ENCODE data around the gene SGMS1. TPM values are rescaled to one million over a fixed set of nuclear protein-coding genes. Genes with fewer than 3 reads are reported as not detected.

Gene SGMS1
- total and polyA plus RNA-seq, 2 donors (not counting 3 experiments of a cell fraction or from before 2014, with no cell fraction given), result 9.7 to 23.7 TPM

DNA sequence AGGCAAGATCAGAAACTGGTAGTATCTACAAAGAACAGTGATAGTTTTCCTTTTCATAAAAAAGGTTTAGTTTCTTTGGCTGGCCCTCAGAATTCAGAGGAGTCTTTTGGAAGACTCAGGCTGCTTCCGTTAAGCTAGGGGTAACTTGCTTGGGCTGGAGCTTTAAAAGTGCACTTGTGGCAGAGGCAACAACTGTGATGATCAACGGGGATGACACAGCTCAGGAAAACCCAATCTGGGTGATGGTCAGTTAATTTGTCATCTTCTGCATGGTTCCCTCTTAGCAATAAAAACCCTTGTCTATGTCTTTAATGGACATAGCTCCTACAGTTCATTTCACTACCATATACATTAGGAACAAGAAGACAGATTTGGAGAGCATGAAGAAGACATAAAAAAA is 46.7 kb downstream of the SGMS1 start:
- Histone ChIP-seq H4K20me1 (replicated peaks; ENCODE audit: control insufficient read depth, extremely low read depth, insufficient read depth, low read length) (no peaks in the 10 kb centered on the region), H3K9me3 (replicated peaks; ENCODE audit: control insufficient read depth, insufficient read depth, low read length) (no peaks in the 10 kb centered on the region), H3K36me3 (ENCODE audit: control insufficient read depth in 2 of 2, extremely low read depth in 1 of 2, insufficient read depth in 2 of 2, low read length in 2 of 2) (no peaks in the 10 kb centered on the region), H3K4me2 (ENCODE audit: insufficient read depth, low read length) (no peak overlapping the region), H2AFZ (ENCODE audit: low read depth, low read length) (no peak overlapping the region), H3K9ac (replicated peaks; ENCODE audit: extremely low read depth, insufficient read depth, low read length) (no peak overlapping the region), H3K79me2 (ENCODE audit: control insufficient read depth, insufficient read depth, low read length) (no peaks in the 10 kb centered on the region), H3K27me3 (ENCODE audit: control insufficient read depth in 2 of 2, insufficient read depth in 2 of 2, low read length in 2 of 2) (no peaks in the 10 kb centered on the region), H3K9me1 (replicated peaks; ENCODE audit: control insufficient read depth, extremely low read depth, insufficient read depth, low read length) (no peaks in the 10 kb centered on the region), H3K4me1 (ENCODE audit: control insufficient read depth, extremely low read depth, insufficient read depth, low read length) (no peaks in the 10 kb centered on the region), H3K4me3 (replicated peaks in 1 of 3; ENCODE audit: insufficient read depth in 1 of 3, low read depth in 1 of 3, low read length in 3 of 3) (no peak overlapping the region), H3K27ac (ENCODE audit: insufficient read depth, low read depth, low read length) (no peak overlapping the region)
- BruUV-seq (replicated peaks), result no TSS peak
- ChIA-PET CTCF (interaction anchor here (0.9 to 2.6 kb wide), 4 partner anchors 13 to 209 kb away, joined by 3 to 11 read pairs (median 4); no protein-coding TSS in a partner anchor), POLR2A (no interaction called here)
- FAIRE-seq (no peak), DNase-seq (ENCODE audit: low read depth, low spot score) (no peak)
- TF ChIP-seq POLR2A (IDR thresholded peaks at IDR 0.05; ENCODE audit: low read depth, low read length) (no peak), GATA2 (IDR thresholded peaks at IDR 0.05; ENCODE audit: insufficient read depth, insufficient read length, low read depth, low read length) (no peak), JUN (IDR thresholded peaks at IDR 0.05; ENCODE audit: borderline replicate concordance, insufficient read depth, insufficient read length, low read depth) (no peak), MYC (IDR thresholded peaks at IDR 0.05; ENCODE audit: low read depth, low read length) (no peak), POLR2AphosphoS5 (IDR thresholded peaks at IDR 0.05; ENCODE audit: insufficient read depth, low read depth, low read length) (no peak)
- TF ChIP-seq, protein P1, sequence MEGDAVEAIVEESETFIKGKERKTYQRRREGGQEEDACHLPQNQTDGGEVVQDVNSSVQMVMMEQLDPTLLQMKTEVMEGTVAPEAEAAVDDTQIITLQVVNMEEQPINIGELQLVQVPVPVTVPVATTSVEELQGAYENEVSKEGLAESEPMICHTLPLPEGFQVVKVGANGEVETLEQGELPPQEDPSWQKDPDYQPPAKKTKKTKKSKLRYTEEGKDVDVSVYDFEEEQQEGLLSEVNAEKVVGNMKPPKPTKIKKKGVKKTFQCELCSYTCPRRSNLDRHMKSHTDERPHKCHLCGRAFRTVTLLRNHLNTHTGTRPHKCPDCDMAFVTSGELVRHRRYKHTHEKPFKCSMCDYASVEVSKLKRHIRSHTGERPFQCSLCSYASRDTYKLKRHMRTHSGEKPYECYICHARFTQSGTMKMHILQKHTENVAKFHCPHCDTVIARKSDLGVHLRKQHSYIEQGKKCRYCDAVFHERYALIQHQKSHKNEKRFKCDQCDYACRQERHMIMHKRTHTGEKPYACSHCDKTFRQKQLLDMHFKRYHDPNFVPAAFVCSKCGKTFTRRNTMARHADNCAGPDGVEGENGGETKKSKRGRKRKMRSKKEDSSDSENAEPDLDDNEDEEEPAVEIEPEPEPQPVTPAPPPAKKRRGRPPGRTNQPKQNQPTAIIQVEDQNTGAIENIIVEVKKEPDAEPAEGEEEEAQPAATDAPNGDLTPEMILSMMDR (IDR thresholded peaks at IDR 0.05; ENCODE audit: extremely low read depth in 1 of 2, insufficient read depth in 1 of 2, low read depth in 1 of 2, low read length in 2 of 2), result no peak
- dilution Hi-C loops (cut with MboI; ENCODE audit: extremely low pct_ligation_motif_present, low sequenced_read_pairs), result no loop called here
- intact Hi-C loops (cut with micrococcal nuclease), result no loop called here

Data from endothelial cell of umbilical vein (primary cell).